Nucleus accumbens (tissue), 56 donors: ENCODE measurements around the gene UAP1L1.

Experiments used
- DNase-seq, 56 donors: peaks; one replicate each; lab custom pipeline; 2025; lab: John Stamatoyannopoulos, UW

Gene UAP1L1

DNA sequence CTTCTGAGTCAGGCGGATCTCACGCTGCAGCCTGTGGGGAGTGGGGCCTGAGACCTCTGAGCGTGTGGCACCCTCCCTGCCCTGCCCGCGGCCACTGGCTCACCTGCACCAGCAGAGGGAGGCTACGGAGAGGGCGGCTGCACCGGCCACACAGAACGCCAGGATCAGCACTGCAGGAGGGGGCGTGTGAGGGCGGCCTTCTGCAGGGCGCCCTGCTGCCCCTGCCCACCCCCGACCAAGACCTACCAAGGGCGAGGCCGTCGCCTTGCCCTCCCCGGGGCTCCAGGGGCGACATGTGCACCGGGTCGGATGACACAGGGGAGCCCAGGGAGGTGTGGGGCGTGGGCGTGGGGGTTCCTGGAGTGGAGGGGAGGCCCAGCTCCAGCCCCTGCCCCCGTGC, 36.7 kb upstream of the UAP1L1 start:
- DNase-seq: no peak

DNA sequence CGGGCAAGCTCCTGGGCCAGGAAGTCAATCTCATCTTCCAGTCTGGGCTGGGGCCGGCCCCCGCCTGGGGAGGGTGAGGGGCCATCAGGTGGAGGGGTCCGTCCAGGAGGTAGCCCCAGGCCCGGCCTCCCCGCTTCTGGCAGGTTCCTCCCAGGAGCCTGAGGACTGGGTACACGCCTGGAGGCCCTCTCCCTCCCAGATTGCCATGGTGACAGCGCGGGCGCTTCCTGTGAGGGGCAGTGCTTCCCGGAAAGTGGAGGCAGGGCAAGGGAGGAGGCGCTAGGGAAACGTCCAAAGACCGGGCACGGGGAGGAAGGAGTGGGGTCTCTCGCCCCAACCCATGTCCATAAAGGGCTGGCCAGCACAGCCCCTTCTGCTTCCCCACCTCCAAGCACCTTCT, 36.2 kb upstream of the UAP1L1 start:
- no peak for DNase-seq

DNA sequence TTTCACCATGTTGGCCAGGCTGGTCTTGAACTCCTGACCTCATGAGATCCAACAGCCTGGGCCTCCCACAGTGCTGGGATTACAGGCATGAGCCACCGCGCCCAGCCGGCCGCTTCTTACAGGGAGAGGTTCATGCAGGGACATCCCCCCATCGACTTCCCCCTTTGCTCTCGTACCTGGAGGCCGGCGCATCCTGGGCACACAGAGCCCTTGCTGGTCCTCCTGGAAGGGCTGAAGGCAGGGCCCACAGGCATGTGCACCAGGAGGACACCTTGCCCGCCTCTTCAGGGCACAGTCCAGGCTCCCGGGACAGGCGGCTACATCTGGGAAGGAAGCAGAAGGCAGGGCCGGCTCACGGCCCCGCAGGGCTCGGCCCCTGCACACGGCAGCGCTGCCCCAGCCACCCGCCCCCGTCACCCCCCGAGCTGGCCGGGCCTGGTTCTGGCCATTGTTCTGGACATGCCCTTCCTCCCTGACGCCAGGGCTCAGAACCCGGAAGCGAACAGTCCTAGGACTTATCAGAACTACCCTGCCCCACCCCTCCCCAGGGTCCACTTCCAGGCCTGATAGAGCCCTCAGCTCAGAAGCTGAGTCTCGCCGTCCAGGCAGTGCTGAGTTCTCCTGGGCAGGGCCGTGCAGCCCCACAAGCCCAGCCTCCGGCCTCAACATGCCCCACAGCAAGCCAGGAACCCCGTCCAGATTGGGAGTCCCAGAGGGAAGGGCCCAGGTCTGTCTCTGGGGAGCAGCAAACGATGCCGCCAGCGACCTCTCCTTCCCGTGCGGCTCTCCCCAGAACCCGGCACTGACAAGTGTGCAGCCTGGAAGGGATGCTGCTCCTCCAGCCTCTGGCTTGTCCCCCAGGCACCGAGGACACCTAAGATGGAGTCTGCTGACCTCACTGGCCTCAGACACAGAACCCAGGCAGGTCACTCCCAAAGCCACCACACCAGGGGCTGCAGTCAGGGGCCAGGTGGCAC, 34.3 kb upstream of the UAP1L1 start:
- DNase-seq: no peak

DNA sequence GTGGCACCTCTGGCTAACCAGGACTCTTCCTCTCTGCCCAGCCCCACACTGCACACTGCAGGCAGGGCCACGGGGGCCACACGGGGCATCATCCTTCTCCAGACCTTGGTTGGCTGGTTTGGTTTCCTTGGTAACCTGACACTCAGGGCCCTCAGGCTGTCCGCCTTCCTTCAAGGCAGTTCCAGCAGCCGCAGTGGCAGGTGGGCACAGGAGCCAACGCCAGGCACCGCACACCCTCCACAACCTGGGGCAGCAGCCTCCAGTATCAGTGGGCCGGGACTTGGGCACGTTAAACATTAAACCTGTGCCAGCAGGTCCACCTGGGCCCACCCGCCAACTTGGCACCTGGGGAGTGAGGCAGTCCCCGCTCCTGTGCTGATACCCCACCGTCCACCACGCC, 33.3 kb upstream of the UAP1L1 start:
- no peak for DNase-seq

DNA sequence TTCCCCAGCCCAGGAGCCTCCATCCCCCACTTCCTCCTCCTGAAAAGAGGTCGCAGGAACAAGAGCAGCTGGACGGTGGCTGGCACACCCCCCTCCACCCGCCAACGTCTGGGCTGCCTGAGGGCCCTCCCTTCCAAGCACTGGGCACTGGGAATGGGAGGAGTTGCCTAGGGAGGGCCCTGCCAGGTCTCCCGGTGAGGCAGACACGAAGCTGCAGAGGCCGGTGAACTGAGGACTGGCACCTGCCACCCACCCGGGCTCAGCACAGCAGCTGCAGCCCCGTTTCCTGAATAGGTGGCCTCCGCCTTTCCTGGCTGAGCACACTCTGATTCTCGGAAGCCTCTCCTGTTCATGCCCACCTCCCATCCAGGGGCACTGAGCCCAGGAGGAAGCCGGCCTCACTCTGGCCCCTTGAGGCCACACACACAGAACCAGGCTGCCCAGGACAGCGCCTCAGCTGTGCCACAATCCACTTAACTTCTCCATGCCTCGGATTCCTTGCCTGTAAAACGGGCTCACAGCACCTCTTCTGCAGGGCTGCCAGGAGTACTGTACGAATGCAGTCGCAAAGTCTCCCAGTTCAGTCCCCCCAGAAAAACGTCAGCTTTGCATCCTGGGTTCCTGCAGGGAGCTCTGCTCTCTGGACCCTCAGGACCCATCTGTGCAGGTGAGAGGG, 32.7 kb upstream of the UAP1L1 start:
- peak in 4 of 56 donors; percentile 21 to 64 (median 34) for DNase-seq

DNA sequence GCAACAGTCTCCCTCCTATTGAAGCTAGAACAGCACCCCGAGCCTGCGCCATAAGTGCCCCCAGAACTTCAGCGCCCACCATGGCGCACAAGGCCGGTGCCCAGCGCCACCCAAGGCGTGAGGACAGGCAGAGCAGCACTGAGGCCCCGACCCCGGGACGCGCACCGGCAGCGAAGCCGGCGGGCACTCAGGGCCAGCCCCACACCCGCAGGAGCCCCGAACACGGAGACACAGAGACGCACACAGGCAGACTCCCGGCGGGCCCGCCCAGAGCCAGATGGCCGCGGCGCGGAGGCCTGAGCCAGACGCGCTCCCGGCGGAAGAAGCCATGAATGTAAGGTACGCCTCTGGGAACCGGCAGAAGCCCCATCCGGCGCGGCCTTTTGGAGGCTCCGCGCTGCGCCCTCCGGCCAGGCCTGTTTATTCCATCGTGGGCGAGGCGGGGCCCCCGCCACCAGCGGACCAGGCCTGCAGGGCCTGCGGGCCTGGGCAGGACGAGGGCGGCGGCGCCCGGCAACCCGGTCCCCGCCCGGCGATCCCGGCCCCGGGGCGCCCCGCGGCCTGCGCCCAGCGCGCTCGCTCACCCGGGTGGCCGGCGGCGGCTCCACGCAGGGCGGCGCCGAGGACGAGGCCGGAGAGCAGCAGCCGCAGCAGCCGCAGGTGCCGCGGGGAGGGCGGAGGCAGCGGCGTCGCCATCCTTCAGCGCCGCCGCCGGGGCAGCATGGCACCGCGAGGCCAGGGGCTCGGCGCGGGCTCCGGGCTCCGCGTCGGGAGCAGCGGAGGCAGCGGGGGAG, 31.8 kb upstream of the UAP1L1 start:
- DNase-seq: peak in 11 of 56 donors; percentile 20 to 67 (median 27)

DNA sequence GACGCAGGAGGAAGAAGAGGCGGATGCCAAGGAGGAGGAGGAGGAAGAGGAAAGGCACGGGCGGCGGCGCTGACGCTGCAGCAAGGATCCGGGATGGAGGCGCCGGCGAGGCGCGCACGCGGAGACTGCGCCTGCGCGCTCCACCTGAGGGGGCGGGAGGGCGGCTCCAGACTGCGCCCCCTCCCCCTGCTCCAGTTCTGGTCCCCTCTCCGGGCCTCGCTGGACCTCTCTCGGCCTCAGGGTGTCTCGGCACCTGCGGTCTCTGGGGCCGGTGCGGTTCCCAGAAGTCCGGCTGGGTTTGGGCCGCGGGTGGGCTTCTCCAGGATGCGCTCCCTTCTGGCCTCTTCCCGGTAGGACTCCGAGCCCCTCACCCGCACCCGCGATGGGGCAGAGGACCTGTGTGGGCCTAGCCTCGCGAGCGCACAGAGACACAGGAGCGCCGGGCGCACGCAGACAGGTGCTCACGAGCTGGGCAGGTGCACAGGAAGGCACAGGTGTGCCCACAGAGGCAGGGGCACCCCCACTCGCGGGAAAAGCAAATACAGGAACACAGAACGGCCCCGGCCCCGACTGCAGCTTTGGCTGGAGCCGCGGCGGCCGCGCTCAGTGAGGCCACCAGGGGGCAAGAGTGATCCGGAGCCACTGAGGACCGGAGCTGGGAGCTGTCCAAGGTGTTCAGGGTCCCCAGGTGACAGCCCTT, 31.1 kb upstream of the UAP1L1 start, which contains the start of gene NPDC1:
Gene NPDC1 (minus strand): TSS at position 90 of the 700 bp plus-strand sequence. CDS start 188 bp downstream, outside the sequence.
- peak in 49 of 56 donors; percentile 24 to 83 (median 61) for DNase-seq

DNA sequence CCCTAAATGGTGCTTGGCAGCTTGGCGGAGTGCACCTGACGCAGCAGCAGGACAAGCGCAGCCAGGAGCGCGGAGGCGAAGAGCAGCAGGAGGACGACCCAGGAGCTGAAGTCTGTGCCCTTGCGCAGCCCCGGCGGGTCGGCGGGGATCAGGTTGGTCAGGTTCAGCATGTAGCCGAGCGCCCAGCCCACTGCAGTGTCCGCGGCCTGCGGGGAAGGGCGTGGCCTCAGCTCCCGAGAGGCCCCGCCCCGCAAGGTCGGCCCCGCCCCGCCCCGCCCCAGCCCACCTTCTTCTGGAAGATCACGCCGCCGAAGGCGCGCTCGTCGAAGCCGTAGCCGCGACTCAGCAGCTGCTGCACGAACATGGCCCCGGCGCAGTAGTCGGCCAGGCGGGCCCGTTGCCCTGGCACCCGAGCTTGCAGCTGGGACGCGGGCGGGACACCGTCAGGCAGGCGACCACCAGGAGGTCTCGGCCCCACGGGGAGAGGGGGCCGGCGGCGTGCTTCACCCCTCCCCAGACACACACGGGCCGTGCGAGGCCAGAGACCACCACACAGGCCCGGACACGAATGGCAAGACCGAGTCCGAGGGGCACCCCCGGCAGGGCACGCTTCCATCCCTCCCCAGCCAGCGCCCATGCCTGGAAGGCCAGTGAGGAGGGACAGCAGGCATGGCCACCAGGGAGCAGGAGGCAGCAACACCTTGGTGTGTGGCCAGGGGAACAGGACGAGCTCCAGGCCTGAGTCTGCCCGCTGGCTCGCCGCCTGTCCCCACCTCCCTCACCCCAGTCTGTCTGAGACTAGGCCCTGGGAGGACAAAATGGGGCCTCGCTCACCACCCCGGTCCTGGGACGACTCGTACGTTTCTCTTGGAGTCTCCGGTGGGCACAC, 28.4 kb upstream of the UAP1L1 start:
- peak in 24 of 56 donors; percentile 23 to 68 (median 40) for DNase-seq

DNA sequence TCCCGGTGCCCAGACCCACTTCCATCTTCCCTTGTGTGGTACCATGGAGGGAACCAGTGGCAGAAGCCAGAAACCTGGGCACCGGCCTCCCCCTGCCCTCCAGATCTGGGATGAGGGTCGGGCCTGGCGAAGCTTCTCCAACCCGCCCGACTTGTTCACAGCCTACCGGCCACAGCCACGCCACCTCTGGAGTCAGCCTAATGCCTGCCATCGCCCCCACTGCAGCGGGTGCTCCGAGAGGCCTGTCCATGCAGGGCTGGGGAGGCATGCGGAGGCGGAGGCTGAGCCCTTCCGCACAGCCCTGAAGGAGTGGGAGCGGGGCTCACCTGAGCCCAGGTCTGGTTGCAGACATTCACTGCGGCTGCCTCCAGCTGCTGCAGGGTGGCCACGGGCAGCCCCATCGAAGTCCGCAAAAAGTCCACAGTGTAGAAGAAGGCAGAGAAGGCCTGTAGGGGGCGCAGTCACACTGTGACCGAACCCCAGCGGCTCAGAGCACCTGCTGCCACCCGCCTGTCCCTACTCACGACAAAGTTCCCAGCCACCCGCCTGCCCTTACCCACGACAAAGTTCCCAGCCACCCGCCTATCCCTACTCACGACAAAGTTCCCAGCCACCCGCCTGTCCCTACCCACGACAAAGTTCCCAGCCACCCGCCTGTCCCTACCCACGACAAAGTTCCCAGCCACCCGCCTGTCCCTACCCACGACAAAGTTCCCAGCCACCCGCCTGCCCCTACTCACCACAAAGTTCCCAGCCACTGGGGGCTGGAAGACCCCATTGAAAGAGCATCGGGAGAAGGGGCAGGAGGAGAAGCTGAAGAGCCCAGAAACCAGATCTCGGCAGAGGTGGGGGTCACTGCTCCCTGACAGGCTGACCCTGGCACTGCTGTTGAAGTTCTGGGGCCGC, 27.5 kb upstream of the UAP1L1 start:
- peak in 41 of 56 donors; percentile 5 to 77 (median 49) for DNase-seq

DNA sequence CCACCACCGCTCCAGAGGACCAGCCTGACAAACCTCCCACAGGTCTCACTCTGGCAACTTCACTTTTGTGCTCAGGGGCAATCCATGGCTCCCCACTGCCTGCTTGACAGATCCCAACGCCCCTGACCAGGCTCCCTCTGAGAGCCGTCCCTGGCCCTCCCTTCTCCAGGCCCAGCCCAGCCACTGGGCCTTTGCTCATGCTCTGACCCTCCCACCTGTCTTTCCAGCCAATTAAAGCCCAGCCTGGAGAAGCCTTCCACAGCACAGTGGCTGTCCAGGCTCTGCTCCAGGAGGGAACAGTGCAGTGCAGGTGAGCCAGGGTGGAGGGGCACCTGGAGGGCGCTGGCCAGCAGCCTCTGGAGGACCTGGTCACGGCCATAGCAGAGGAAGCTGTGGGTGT, 26.7 kb upstream of the UAP1L1 start:
- DNase-seq: no peak

DNA sequence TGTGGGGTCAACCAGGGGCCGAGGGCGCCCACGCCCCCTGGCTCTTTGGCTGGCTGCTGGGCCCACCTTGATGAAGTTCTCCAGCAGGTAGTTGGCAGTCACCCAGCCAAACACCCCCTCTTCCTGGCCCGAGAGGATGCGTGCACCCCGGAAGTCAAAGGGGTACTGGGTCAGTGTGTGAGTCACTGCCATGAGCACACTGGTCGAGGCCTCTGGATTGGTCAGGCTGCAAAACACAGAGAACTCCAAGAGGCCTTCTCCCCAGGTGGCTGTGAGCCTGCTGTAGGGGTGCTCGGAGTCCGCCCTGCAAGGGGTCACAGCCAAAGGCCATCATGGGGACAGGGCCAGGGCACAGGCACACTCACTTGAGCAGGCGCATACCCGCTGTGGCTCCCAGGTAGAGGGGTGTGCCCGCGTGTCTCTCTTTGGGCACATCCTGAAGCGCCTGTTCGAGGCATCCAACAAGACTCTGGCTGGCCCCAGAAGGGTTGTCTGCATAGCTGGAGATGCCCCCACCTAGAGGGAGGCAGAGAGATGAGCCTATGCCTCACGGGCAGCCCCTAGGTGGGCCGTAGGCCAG, 26.1 kb upstream of the UAP1L1 start:
- no peak for DNase-seq

DNA sequence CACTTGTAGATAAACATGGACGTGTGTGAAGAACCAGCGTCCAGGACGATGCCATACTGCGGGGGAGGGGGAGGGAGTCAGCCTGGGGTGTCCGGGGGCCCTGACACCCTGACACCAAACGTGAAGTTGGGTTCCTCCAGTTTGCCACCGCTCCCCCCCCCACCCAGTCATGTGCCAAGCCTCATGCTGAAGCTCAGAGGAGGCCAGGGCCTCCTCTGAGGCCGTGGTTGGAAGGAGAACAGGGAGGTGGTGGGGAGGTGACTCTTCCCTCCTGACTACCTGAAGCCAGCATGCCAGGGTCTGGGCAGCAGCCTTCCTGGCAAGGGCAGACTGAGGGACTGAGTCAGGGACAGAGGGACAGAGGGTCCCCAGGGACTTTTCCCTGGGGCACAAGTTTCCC, 25.0 kb upstream of the UAP1L1 start:
- no peak for DNase-seq

DNA sequence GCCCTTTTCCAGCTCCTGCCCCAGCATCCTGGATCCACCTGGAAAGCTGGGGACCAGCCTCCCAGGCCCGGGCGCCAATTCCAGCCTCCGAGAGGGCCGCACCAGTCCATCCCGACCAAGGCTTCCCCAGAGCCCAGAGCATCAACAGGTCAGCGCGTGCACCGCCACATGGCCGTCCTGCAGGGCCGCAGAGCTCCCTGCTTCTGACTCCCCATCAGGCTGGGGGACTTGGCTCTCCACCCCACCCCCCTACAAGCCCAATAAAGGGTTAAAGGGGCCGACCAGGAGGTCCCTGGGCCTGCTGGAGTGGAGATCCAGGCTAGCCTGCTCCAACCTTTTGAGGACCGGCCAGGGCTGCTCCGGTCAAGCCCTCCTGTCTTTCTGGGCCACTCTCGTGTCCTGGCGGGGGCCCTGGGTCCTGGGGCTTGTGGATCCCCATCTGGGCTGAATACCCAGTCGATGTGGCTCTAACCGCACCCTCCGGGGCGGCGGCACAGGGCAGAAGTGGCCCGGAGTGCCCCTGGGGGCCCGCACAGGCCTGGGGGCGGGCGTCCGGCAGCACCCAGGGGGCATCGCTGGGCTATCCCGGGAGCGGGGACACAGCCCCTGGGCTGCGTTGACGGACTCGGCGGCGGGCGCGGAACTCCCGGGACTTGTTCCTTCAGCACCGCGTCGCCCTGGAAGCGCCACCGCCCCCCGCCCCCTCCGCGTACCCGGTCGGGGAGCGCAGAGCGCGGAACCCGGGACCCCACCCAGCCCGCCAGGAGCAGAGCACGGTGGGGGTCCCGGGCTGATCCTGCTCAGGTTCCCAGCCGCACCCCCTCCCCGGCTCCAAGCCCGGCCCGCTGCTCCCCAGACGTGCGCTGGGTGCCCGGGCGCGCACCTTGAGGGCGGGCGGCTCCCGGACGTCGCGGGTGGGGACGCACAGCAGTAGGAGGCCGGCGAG, 24.0 kb upstream of the UAP1L1 start:
- no peak for DNase-seq

DNA sequence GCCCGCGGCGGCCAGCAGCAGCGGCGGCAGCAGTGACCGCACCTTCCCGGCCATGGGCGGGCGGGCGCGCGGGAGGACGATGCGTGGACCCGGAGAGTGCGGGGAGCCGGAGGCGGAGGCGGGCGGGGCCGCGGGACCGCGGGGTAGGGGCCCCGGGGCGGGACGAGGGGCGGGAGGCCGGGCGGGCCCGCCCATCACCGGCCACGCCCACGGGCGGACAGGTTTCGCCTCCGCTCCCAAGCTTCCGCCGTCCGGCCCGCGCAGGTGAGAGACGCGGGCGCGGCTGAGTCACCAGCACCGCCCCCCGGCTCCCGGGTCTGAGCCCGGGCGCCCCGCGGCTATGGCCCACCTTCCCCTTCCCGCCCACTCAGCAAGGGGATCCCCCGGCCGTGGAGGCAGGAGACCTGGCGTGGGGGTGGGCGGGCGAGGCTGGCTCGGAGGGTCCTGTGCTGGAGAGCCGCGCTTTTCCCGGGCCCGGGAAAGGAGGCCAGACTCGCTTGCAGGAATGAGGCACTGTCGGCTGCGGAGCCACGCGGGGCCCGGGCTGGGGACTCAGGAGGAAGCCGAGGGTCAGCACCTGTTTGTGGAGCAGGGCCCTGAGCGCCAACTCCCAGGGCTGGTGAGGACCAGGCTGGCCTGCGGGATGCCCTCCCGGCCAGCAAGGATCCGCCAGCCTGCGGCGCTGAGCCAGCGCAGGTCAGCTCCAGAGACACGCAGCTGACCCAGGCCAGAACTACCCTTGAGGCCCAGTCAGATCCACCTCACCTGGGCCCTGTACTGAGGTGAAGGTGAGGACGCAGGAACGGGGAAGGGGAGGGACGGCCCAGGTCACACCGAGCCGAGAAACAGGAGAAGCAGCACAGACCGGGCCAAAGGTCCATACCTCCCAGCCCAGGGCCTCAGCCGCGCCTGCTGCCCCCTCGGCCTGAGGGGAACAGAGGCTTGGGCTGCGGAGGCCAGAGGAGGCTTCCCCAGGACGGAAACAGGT, 23.1 kb upstream of the UAP1L1 start, which contains the start of gene ENTPD2:
Gene ENTPD2 (minus strand): TSS at position 118 of the 988 bp plus-strand sequence. CDS start 64 bp downstream, at position 54.
- DNase-seq: peak in 2 of 56 donors; percentile 45 to 71

DNA sequence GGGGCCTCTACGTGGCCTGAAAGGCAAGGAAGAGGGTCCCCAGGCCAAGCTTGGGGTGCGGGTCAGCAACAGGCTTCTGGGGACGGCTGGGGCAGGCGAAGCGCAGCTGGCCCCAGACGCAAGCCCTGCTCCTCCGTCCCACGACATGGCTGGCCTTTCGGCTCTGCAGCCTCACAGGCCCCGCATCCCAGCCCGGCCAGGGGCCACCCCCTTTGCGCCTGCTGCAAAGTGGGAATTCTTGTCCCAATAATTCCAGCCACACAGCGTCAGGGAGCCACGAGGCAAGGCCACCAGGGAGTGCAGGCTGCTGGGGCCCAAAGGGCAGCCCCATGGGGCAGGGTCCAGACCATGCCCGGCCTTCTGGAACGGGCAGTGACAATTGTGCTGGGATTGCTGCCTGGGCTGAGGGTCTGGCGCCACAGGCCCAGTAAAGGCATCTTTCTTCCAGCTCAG, 22.4 kb upstream of the UAP1L1 start:
- DNase-seq: peak in 28 of 56 donors; percentile 47 to 88 (median 76)
